Measurements from ENCODE around the gene SASH3. TPM values are rescaled to one million over a fixed set of nuclear protein-coding genes. Genes with fewer than 3 reads are reported as not detected.

SASH3 gene
- total RNA-seq, 2 donors from 2014 or later, result 2.1 to 8.3 TPM

DNA sequence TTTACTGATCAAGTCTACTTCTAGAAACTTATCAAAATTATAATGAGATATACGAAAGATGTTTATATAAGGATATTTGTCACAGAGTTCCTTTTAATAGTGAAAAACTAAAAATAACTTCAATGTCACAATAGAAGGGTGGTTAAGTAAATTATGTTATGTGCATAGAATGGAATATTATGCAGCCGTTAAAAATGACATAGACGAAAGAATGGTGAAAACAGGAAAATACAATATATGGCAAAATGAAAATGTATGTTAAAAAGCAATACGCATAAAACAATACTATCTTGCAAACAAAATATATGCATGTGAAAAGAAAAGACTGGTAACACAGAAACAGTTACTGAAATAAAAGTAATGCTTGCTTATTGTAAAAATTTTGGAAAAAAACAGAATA, 44.9 kb downstream of the SASH3 start:
- Histone ChIP-seq H3K27ac (no peak overlapping the region), H3K4me1 (no peaks in the 10 kb centered on the region), H3K27me3 (no peaks in the 10 kb centered on the region), H3K36me3 (peaks cover 6% of the 10 kb centered on the region), H3K9me3 (no peaks in the 10 kb centered on the region), H3K4me3 (no peak overlapping the region)
- DNase-seq (ENCODE audit: low spot score), result no peak
- no peak for TF ChIP-seq CTCF (IDR thresholded peaks at IDR 0.05)

DNA sequence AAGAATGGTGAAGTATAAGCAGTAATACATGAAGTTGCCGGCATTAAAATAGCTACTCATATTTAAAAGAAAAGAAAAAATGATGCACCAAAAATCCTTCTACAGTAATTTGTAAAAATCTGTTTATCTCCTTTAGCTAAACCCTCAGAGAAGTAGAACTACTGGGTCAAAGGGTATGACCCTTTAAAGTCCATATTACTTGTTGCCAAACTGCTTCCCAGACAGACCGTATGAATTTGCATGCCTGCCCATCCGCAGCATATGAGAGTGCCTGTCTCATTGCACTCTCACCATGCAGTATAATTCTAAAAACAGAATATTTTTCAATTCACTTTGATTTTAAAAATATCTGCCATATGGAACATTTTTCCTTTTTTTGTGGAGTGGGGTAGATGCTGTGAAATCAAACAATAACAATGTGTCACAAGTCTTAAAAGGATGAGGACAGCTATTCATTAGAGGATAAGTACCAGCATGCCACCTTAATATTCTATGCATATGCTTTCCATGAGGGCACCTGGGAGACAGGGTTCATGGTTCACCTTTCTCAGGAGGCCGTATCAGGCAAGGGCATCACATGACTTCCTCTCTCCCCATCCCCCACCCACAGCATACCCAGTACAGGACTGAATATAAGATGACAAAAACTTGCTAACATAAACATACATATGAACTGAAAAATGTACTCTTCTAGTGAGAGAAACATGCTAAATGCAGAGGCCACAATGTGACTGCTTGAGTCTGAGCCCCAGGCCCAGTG, 46.2 kb downstream of the SASH3 start:
- H3K27me3 ChIP-seq, result no peaks in the 10 kb centered on the region
- H3K36me3 ChIP-seq, result peaks cover 6% of the 10 kb centered on the region
- H3K4me1 ChIP-seq, result no peaks in the 10 kb centered on the region
- H3K27ac ChIP-seq, result no peak overlapping the region
- DNase-seq (ENCODE audit: low spot score), result no peak
- TF ChIP-seq CTCF (IDR thresholded peaks at IDR 0.05), result no peak
- H3K9me3 ChIP-seq, result no peaks in the 10 kb centered on the region
- no peak overlapping the region for H3K4me3 ChIP-seq

- Histone ChIP-seq H3K9me3 (no peaks in the 10 kb centered on the region), H3K36me3 (no peaks in the 10 kb centered on the region), H3K27ac (no peak overlapping the region), H3K4me3 (no peak overlapping the region), H3K4me1 (no peaks in the 10 kb centered on the region), H3K27me3 (no peaks in the 10 kb centered on the region)
- TF ChIP-seq CTCF (IDR thresholded peaks at IDR 0.05), result no peak
- no peak for DNase-seq (ENCODE audit: low spot score)
Observed at GRCh38 chrX:129830494-129830893, 50.7 kb downstream of the SASH3 start.

GRCh38 chrX:129831091-129831885, 51.5 kb downstream of the SASH3 start:
- no peak for TF ChIP-seq CTCF (IDR thresholded peaks at IDR 0.05)
- H3K9me3 ChIP-seq, result no peaks in the 10 kb centered on the region
- DNase-seq (ENCODE audit: low spot score), result no peak
- no peak overlapping the region for H3K4me3 ChIP-seq
- H3K27ac ChIP-seq, result no peak overlapping the region
- no peaks in the 10 kb centered on the region for H3K36me3 ChIP-seq
- H3K4me1 ChIP-seq, result no peaks in the 10 kb centered on the region
- no peaks in the 10 kb centered on the region for H3K27me3 ChIP-seq

DNA sequence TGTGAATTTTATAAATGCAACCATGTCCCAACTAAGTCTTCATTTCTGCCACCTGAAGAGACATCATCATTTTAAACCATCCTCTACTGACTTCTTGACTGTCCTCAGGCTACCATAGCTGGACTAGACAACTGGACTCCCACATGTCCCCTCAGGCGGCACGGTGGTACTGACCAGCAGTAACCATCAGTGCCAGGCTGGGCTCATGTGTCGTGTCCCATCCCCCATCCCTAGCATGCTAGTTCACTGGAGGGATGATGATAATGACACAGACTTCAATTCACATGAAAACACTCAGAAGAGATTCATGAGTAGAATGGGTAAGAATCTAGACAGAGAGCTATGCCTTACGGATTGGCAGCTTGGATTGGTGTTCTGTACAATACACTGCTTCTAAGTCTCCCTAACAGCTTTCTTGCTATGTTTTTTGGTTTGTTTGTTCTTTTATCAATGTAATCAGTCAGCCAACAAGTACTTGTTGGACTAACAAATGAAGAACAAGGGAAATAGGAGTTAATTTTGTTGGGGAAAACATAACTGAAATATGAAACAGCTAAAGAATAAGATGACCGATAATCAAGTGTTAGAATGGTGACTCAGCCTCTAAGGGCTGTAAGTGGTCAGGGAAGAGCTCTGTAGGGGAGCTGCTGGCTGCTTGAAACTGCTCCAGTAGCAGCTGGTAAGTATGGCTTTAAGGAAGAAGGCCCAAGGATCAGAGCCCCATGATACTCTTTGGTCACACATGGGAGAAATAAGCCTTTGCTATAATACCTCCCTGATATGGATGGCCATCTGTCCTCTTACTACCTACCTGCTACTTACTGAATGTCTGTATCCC, 53.6 kb downstream of the SASH3 start:
- no peaks in the 10 kb centered on the region for H3K27me3 ChIP-seq
- no peaks in the 10 kb centered on the region for H3K4me1 ChIP-seq
- no peaks in the 10 kb centered on the region for H3K36me3 ChIP-seq
- peak overlapping the region in 1 of 2 donors; percentile 10 for H3K27ac ChIP-seq
- H3K4me3 ChIP-seq, result no peak overlapping the region
- no peak for TF ChIP-seq CTCF (IDR thresholded peaks at IDR 0.05)
- DNase-seq (ENCODE audit: low spot score), result no peak
- H3K9me3 ChIP-seq, result no peaks in the 10 kb centered on the region

Measured in right atrium auricular region (tissue), 2 donors.